HL-60 (cell line): ENCODE results near the gene DIO1.

Source experiments
- DNase-seq, 2 experiments: peaks; one replicate each; pipeline ENCODE4 v3.0.0-alpha.2; 2010 to 2020; ENCODE audit warnings: low read depth in 1 of 2, low spot score in 1 of 2
- H3K27ac ChIP-seq: fragments of 250-450 bp; sonication (Bioruptor Pico); replicated peaks from 2 replicates; pipeline ENCODE4 v1.5.1; 2020; ENCODE audit warnings: mild to moderate bottlenecking, moderate library complexity
- H3K27me3 ChIP-seq: fragments of 250-450 bp; sonication (Bioruptor Pico); 2 replicates; pipeline ENCODE4 v1.5.1; 2021; ENCODE audit warnings: mild to moderate bottlenecking, moderate library complexity; ENCODE audit not compliant: insufficient read depth, poor library complexity, severe bottlenecking
- H3K4me3 ChIP-seq: replicated peaks from 2 replicates; pipeline ENCODE4 v1.5.1; 2011; ENCODE audit warnings: mild to moderate bottlenecking, control low read depth, low read length; ENCODE audit not compliant: insufficient read depth
- CTCF ChIP-seq: IDR thresholded peaks from one replicate; pipeline ENCODE4 v1.5.1; 2011; ENCODE audit warnings: low read length, control low read depth, inconsistent platforms; ENCODE audit not compliant: insufficient read depth
- GABPA ChIP-seq: IDR thresholded peaks from 2 replicates; pipeline ENCODE4 v1.6.1; 2012; ENCODE audit warnings: low read depth
- POLR2AphosphoS5 ChIP-seq: IDR thresholded peaks from 2 replicates; pipeline ENCODE4 v1.6.1; 2012; ENCODE audit warnings: low read depth
- REST ChIP-seq: IDR thresholded peaks from 2 replicates; pipeline ENCODE4 v1.6.1; 2012; ENCODE audit warnings: low read depth; ENCODE audit not compliant: insufficient replicate concordance
- SPI1 ChIP-seq: IDR thresholded peaks from 2 replicates; pipeline ENCODE4 v1.6.1; 2012; ENCODE audit warnings: low read depth, mild to moderate bottlenecking, borderline replicate concordance

The DIO1 gene

GRCh38 chr1:53913352-53914033 is 19.5 kb downstream of the DIO1 start:
- H3K27ac ChIP-seq = no peak overlapping the region
- TF ChIP-seq REST (no peak), GABPA (no peak), CTCF (no peak), SPI1 (no peak)
- no peak for DNase-seq

GRCh38 chr1:53918343-53918742 is 24.4 kb downstream of the DIO1 start:
- TF ChIP-seq REST = no peak
- no peak for TF ChIP-seq GABPA
- TF ChIP-seq POLR2AphosphoS5 = no peak
- no peak for TF ChIP-seq CTCF
- no peak for TF ChIP-seq SPI1
- H3K27me3 ChIP-seq = no peaks in the 10 kb centered on the region
- no peak overlapping the region for H3K27ac ChIP-seq
- H3K4me3 ChIP-seq = no peak overlapping the region
- no peak for DNase-seq

More at GRCh38 chr1:53913352-53914033, 19.5 kb downstream of the DIO1 start:
- Histone ChIP-seq H3K4me3 (no peak overlapping the region), H3K27me3 (no peaks in the 10 kb centered on the region)

GRCh38 chr1:53919675-53920066 is 25.7 kb downstream of the DIO1 start:
- Histone ChIP-seq H3K4me3 (no peak overlapping the region), H3K27ac (no peak overlapping the region), H3K27me3 (no peaks in the 10 kb centered on the region)
- no peak for DNase-seq
- TF ChIP-seq CTCF = no peak
- no peak for TF ChIP-seq REST
- no peak for TF ChIP-seq POLR2AphosphoS5
- no peak for TF ChIP-seq SPI1
- TF ChIP-seq GABPA = no peak
